Skeletal muscle satellite cell (primary cell): ENCODE data around the gene ANKRD24.

Source experiments
- H3K27me3 ChIP-seq: 2 replicates; pipeline ENCODE4 v1.7.0; 2013; ENCODE audit warnings: low read length; ENCODE audit not compliant: control insufficient read depth, insufficient read depth
- H3K36me3 ChIP-seq: 2 replicates; pipeline ENCODE4 v1.7.0; 2013; ENCODE audit warnings: mild to moderate bottlenecking, control low read depth, low read length; ENCODE audit not compliant: insufficient read depth
- H3K4me1 ChIP-seq: 2 replicates; pipeline ENCODE4 v1.7.0; 2013; ENCODE audit warnings: low read length; ENCODE audit not compliant: control insufficient read depth, insufficient read depth
- H3K4me2 ChIP-seq: 2 replicates; pipeline ENCODE4 v1.7.0; 2013; ENCODE audit warnings: mild to moderate bottlenecking, low read length
- H3K4me3 ChIP-seq: 2 replicates; pipeline ENCODE4 v1.7.0; 2013; ENCODE audit warnings: low read length
- H3K9ac ChIP-seq: 2 replicates; pipeline ENCODE4 v1.7.0; 2013; ENCODE audit warnings: mild to moderate bottlenecking, low read depth, low read length, moderate library complexity
- H3K9me3 ChIP-seq: replicated peaks from 2 replicates; pipeline ENCODE4 v1.7.0; 2013; ENCODE audit warnings: mild to moderate bottlenecking, control low read depth, low read length

Gene ANKRD24

GRCh38 chr19:4174895-4175668 lies 7.4 kb upstream of the ANKRD24 start:
- Histone ChIP-seq H3K4me1 (no peaks in the 10 kb centered on the region), H3K9ac (no peak overlapping the region), H3K27me3 (peaks cover 14% of the 10 kb centered on the region), H3K36me3 (peaks cover 9% of the 10 kb centered on the region), H3K4me3 (no peak overlapping the region), H3K4me2 (no peak overlapping the region), H3K9me3 (no peaks in the 10 kb centered on the region)

GRCh38 chr19:4175669-4175931 lies 6.9 kb upstream of the ANKRD24 start:
- no peaks in the 10 kb centered on the region for H3K4me1 ChIP-seq

GRCh38 chr19:4177146-4177545 lies 5.3 kb upstream of the ANKRD24 start:
- peaks cover 8% of the 10 kb centered on the region for H3K27me3 ChIP-seq
- H3K4me3 ChIP-seq = no peak overlapping the region
- no peak overlapping the region for H3K4me2 ChIP-seq

More at GRCh38 chr19:4175669-4175931, 6.9 kb upstream of the ANKRD24 start:
- Histone ChIP-seq H3K9me3 (no peaks in the 10 kb centered on the region), H3K9ac (no peak overlapping the region), H3K4me3 (no peak overlapping the region), H3K27me3 (peaks cover 14% of the 10 kb centered on the region), H3K36me3 (peaks cover 11% of the 10 kb centered on the region), H3K4me2 (no peak overlapping the region)

GRCh38 chr19:4178990-4179389 lies 3.5 kb upstream of the ANKRD24 start:
- H3K27me3 ChIP-seq = no peaks in the 10 kb centered on the region
- H3K9me3 ChIP-seq = no peaks in the 10 kb centered on the region
- peaks cover 11% of the 10 kb centered on the region for H3K36me3 ChIP-seq
- H3K4me2 ChIP-seq = no peak overlapping the region
- H3K9ac ChIP-seq = no peak overlapping the region
- peaks cover 10% of the 10 kb centered on the region for H3K4me1 ChIP-seq
- H3K4me3 ChIP-seq = no peak overlapping the region

More at GRCh38 chr19:4177146-4177545, 5.3 kb upstream of the ANKRD24 start:
- no peaks in the 10 kb centered on the region for H3K9me3 ChIP-seq
- peaks cover 5% of the 10 kb centered on the region for H3K4me1 ChIP-seq
- H3K36me3 ChIP-seq = peaks cover 11% of the 10 kb centered on the region
- no peak overlapping the region for H3K9ac ChIP-seq

GRCh38 chr19:4181053-4181508 lies 1.4 kb upstream of the ANKRD24 start:
- Histone ChIP-seq H3K9ac (no peak overlapping the region), H3K9me3 (no peaks in the 10 kb centered on the region), H3K4me2 (peak overlapping the region; percentile 86), H3K36me3 (peaks cover 9% of the 10 kb centered on the region), H3K4me3 (peak overlapping the region; percentile 93), H3K27me3 (no peaks in the 10 kb centered on the region), H3K4me1 (peaks cover 10% of the 10 kb centered on the region)

- Histone ChIP-seq H3K36me3 (peaks cover 3% of the 10 kb centered on the region), H3K4me3 (no peak overlapping the region), H3K27me3 (no peaks in the 10 kb centered on the region), H3K9me3 (no peaks in the 10 kb centered on the region), H3K4me2 (no peak overlapping the region), H3K9ac (no peak overlapping the region), H3K4me1 (peaks cover 10% of the 10 kb centered on the region)
Observed at GRCh38 chr19:4183967-4184717, 1.7 kb downstream of the ANKRD24 start.

GRCh38 chr19:4184718-4185352 lies 2.3 kb downstream of the ANKRD24 start:
- Histone ChIP-seq H3K4me3 (no peak overlapping the region), H3K9me3 (no peaks in the 10 kb centered on the region), H3K4me2 (no peak overlapping the region), H3K27me3 (no peaks in the 10 kb centered on the region), H3K4me1 (peaks cover 10% of the 10 kb centered on the region), H3K36me3 (peaks cover 3% of the 10 kb centered on the region), H3K9ac (no peak overlapping the region)

- Histone ChIP-seq H3K27me3 (no peaks in the 10 kb centered on the region), H3K9me3 (no peaks in the 10 kb centered on the region), H3K4me1 (peaks cover 10% of the 10 kb centered on the region), H3K9ac (no peak overlapping the region), H3K4me3 (no peak overlapping the region), H3K36me3 (peaks cover under 1% of the 10 kb centered on the region), H3K4me2 (no peak overlapping the region)
Observed at GRCh38 chr19:4185413-4186086, 3.1 kb downstream of the ANKRD24 start.

GRCh38 chr19:4186087-4186993 lies 3.9 kb downstream of the ANKRD24 start:
- no peaks in the 10 kb centered on the region for H3K9me3 ChIP-seq
- peak overlapping the region; percentile 30 for H3K9ac ChIP-seq
- H3K36me3 ChIP-seq = no peaks in the 10 kb centered on the region
- peaks cover 6% of the 10 kb centered on the region for H3K4me1 ChIP-seq
- no peak overlapping the region for H3K4me3 ChIP-seq
- no peaks in the 10 kb centered on the region for H3K27me3 ChIP-seq
- H3K4me2 ChIP-seq = no peak overlapping the region

- Histone ChIP-seq H3K36me3 (no peaks in the 10 kb centered on the region), H3K27me3 (no peaks in the 10 kb centered on the region), H3K4me1 (peaks cover 4% of the 10 kb centered on the region)
Observed at GRCh38 chr19:4187313-4188122, 5.0 kb downstream of the ANKRD24 start.

More at GRCh38 chr19:4187313-4188122, 5.0 kb downstream of the ANKRD24 start:
- H3K9me3 ChIP-seq = no peaks in the 10 kb centered on the region
- H3K9ac ChIP-seq = no peak overlapping the region
- no peak overlapping the region for H3K4me2 ChIP-seq
- H3K4me3 ChIP-seq = no peak overlapping the region
